ENCODE measurements around the gene MACROD2. TPM values are rescaled to one million over a fixed set of nuclear protein-coding genes. Genes with fewer than 3 reads are reported as not detected.
"Not testable (repeated sequence)": the region's sequence is repeated elsewhere in the genome, so short reads cannot be mapped to it uniquely, and the experiment has no call there.

The MACROD2 gene
- total RNA-seq, 1 experiment from 2014 or later: 1.5 TPM

- Histone ChIP-seq H3K36me3 (replicated peaks; ENCODE audit: control insufficient read depth, insufficient read depth, low read length) (no peaks in the 10 kb centered on the region), H3K4me3 (ENCODE audit: insufficient read depth, low read depth, low read length) (no peak overlapping the region)
- DNase-seq: no peak
These were observed 1002.5 kb downstream of the MACROD2 start for GRCh38 chr20:14997791-14998190.

GRCh38 chr20:15005300-15005986 is 1010.1 kb downstream of the MACROD2 start:
- Histone ChIP-seq H3K36me3 (replicated peaks; ENCODE audit: control insufficient read depth, insufficient read depth, low read length) (no peaks in the 10 kb centered on the region), H3K27me3 (ENCODE audit: control insufficient read depth, insufficient read depth, low read length) (no peaks in the 10 kb centered on the region), H3K4me3 (ENCODE audit: insufficient read depth, low read depth, low read length) (no peak overlapping the region)
- DNase-seq: no peak

More at GRCh38 chr20:14997791-14998190, 1002.5 kb downstream of the MACROD2 start:
- H3K27me3 ChIP-seq (ENCODE audit: control insufficient read depth, insufficient read depth, low read length): no peaks in the 10 kb centered on the region

GRCh38 chr20:15011631-15012030 is 1016.3 kb downstream of the MACROD2 start:
- no peaks in the 10 kb centered on the region for H3K36me3 ChIP-seq (replicated peaks; ENCODE audit: control insufficient read depth, insufficient read depth, low read length)
- no peak overlapping the region for H3K4me3 ChIP-seq (ENCODE audit: insufficient read depth, low read depth, low read length)
- DNase-seq: no peak
- no peaks in the 10 kb centered on the region for H3K27me3 ChIP-seq (ENCODE audit: control insufficient read depth, insufficient read depth, low read length)

GRCh38 chr20:15012566-15012965 is 1017.2 kb downstream of the MACROD2 start:
- H3K4me3 ChIP-seq (ENCODE audit: insufficient read depth, low read depth, low read length): no peak overlapping the region
- no peaks in the 10 kb centered on the region for H3K27me3 ChIP-seq (ENCODE audit: control insufficient read depth, insufficient read depth, low read length)
- no peak for DNase-seq
- H3K36me3 ChIP-seq (replicated peaks; ENCODE audit: control insufficient read depth, insufficient read depth, low read length): no peaks in the 10 kb centered on the region

GRCh38 chr20:15016875-15017274 is 1021.6 kb downstream of the MACROD2 start:
- H3K27me3 ChIP-seq (ENCODE audit: control insufficient read depth, insufficient read depth, low read length); H3K36me3 ChIP-seq (replicated peaks; ENCODE audit: control insufficient read depth, insufficient read depth, low read length); H3K4me3 ChIP-seq (ENCODE audit: insufficient read depth, low read depth, low read length); DNase-seq: not testable (repeated sequence)

- Histone ChIP-seq H3K36me3 (replicated peaks; ENCODE audit: control insufficient read depth, insufficient read depth, low read length) (no peaks in the 10 kb centered on the region), H3K27me3 (ENCODE audit: control insufficient read depth, insufficient read depth, low read length) (no peaks in the 10 kb centered on the region), H3K4me3 (ENCODE audit: insufficient read depth, low read depth, low read length) (no peak overlapping the region)
- no peak for DNase-seq
These were observed 1023.6 kb downstream of the MACROD2 start for GRCh38 chr20:15018966-15019365.

GRCh38 chr20:15020845-15021244 is 1025.5 kb downstream of the MACROD2 start:
- Histone ChIP-seq H3K4me3 (ENCODE audit: insufficient read depth, low read depth, low read length) (no peak overlapping the region), H3K27me3 (ENCODE audit: control insufficient read depth, insufficient read depth, low read length) (no peaks in the 10 kb centered on the region), H3K36me3 (replicated peaks; ENCODE audit: control insufficient read depth, insufficient read depth, low read length) (no peaks in the 10 kb centered on the region)
- no peak for DNase-seq

GRCh38 chr20:15022921-15023320 is 1027.6 kb downstream of the MACROD2 start:
- H3K27me3 ChIP-seq (ENCODE audit: control insufficient read depth, insufficient read depth, low read length): no peaks in the 10 kb centered on the region
- H3K4me3 ChIP-seq (ENCODE audit: insufficient read depth, low read depth, low read length): no peak overlapping the region
- no peaks in the 10 kb centered on the region for H3K36me3 ChIP-seq (replicated peaks; ENCODE audit: control insufficient read depth, insufficient read depth, low read length)
- DNase-seq: no peak

GRCh38 chr20:15026759-15027158 is 1031.4 kb downstream of the MACROD2 start:
- no peaks in the 10 kb centered on the region for H3K36me3 ChIP-seq (replicated peaks; ENCODE audit: control insufficient read depth, insufficient read depth, low read length)
- no peak for DNase-seq
- H3K27me3 ChIP-seq (ENCODE audit: control insufficient read depth, insufficient read depth, low read length): no peaks in the 10 kb centered on the region
- H3K4me3 ChIP-seq (ENCODE audit: insufficient read depth, low read depth, low read length): no peak overlapping the region

GRCh38 chr20:15030826-15031225 is 1035.5 kb downstream of the MACROD2 start:
- Histone ChIP-seq H3K27me3 (ENCODE audit: control insufficient read depth, insufficient read depth, low read length) (no peaks in the 10 kb centered on the region), H3K36me3 (replicated peaks; ENCODE audit: control insufficient read depth, insufficient read depth, low read length) (no peaks in the 10 kb centered on the region), H3K4me3 (ENCODE audit: insufficient read depth, low read depth, low read length) (no peak overlapping the region)
- DNase-seq: no peak

- no peaks in the 10 kb centered on the region for H3K36me3 ChIP-seq (replicated peaks; ENCODE audit: control insufficient read depth, insufficient read depth, low read length)
- H3K27me3 ChIP-seq (ENCODE audit: control insufficient read depth, insufficient read depth, low read length): no peaks in the 10 kb centered on the region
- H3K4me3 ChIP-seq (ENCODE audit: insufficient read depth, low read depth, low read length): no peak overlapping the region
These were observed 1036.4 kb downstream of the MACROD2 start for GRCh38 chr20:15031546-15032351.

GRCh38 chr20:15032352-15032622 is 1037.0 kb downstream of the MACROD2 start:
- no peak for DNase-seq
- Histone ChIP-seq H3K36me3 (replicated peaks; ENCODE audit: control insufficient read depth, insufficient read depth, low read length) (no peaks in the 10 kb centered on the region), H3K27me3 (ENCODE audit: control insufficient read depth, insufficient read depth, low read length) (no peaks in the 10 kb centered on the region), H3K4me3 (ENCODE audit: insufficient read depth, low read depth, low read length) (no peak overlapping the region)

More at GRCh38 chr20:15031546-15032351, 1036.4 kb downstream of the MACROD2 start:
- peak; percentile 16 for DNase-seq

- Histone ChIP-seq H3K36me3 (replicated peaks; ENCODE audit: control insufficient read depth, insufficient read depth, low read length) (no peaks in the 10 kb centered on the region), H3K4me3 (ENCODE audit: insufficient read depth, low read depth, low read length) (no peak overlapping the region), H3K27me3 (ENCODE audit: control insufficient read depth, insufficient read depth, low read length) (no peaks in the 10 kb centered on the region)
- DNase-seq: no peak
These were observed 1038.0 kb downstream of the MACROD2 start for GRCh38 chr20:15033269-15033668.

GRCh38 chr20:15033891-15034290 is 1038.6 kb downstream of the MACROD2 start:
- no peak for DNase-seq
- H3K27me3 ChIP-seq (ENCODE audit: control insufficient read depth, insufficient read depth, low read length): no peaks in the 10 kb centered on the region
- H3K4me3 ChIP-seq (ENCODE audit: insufficient read depth, low read depth, low read length): no peak overlapping the region
- H3K36me3 ChIP-seq (replicated peaks; ENCODE audit: control insufficient read depth, insufficient read depth, low read length): no peaks in the 10 kb centered on the region

GRCh38 chr20:15036948-15037347 is 1041.6 kb downstream of the MACROD2 start:
- no peaks in the 10 kb centered on the region for H3K27me3 ChIP-seq (ENCODE audit: control insufficient read depth, insufficient read depth, low read length)
- no peaks in the 10 kb centered on the region for H3K36me3 ChIP-seq (replicated peaks; ENCODE audit: control insufficient read depth, insufficient read depth, low read length)
- no peak overlapping the region for H3K4me3 ChIP-seq (ENCODE audit: insufficient read depth, low read depth, low read length)
- DNase-seq: no peak

Data from H7 (cell line).